RPMI8226 (cell line): ENCODE results near the gene KDM1A.

Experiments
- DNase-seq: peaks from one replicate; pipeline ENCODE4 v3.0.0-alpha.2; 2015

The KDM1A gene

DNA sequence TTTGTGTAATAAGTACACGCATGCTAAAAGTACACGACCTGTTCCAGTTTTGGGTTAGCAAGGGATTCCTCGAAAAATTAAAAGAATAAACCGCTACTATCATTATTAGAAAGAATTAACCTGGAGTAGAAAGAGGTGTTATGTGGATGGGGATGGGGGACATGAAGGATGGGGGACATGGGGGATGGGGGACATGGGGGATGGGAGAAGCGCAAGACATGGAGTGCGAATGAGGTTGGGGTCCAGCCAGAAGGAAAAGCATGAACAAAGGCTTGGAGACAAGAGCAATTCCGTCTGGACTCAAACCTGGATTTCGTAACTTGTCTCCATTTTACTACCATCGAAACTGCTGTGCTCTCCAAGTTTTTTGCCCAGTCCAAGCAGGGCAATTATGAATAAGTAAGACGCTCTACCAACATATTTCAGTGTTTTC, 591 bp upstream of the KDM1A start:
- DNase-seq, result peak; percentile 13

DNA sequence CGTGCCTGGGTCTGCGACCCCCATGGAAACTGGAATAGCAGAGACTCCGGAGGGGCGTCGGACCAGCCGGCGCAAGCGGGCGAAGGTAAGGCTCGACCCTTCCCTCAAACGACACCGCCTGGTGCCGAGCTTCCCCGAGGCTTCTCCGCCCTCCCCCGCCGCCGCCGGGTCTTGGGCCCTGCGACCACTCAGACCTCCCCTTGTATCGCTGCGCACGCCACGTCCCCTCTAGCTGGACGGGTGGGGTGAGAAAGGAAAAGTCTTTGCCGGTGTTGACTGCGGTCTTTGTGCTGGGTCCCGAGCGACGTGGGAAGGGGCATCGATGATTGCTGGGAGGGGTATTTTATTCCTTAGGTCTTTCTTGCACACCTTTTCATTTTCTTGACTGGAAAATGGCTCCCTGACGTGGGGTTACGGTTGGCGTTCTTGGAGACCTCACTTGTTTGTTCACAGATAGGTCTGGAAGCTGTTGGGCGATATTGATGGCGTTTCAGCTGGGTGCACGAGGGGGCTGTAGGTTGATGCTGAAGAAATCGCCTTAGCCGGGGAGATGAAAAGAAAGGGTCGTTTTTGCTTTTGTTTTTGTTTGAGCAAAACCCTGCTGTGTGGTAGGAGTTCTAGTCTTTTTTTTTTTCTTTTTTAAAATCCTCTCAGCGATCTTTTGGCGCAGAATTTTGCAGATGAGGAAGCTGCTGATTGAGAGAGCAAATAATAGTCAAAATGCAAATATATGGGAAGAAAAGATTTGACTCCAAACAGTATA, 776 bp downstream of the KDM1A start:
- peak; percentile 54 for DNase-seq

DNA sequence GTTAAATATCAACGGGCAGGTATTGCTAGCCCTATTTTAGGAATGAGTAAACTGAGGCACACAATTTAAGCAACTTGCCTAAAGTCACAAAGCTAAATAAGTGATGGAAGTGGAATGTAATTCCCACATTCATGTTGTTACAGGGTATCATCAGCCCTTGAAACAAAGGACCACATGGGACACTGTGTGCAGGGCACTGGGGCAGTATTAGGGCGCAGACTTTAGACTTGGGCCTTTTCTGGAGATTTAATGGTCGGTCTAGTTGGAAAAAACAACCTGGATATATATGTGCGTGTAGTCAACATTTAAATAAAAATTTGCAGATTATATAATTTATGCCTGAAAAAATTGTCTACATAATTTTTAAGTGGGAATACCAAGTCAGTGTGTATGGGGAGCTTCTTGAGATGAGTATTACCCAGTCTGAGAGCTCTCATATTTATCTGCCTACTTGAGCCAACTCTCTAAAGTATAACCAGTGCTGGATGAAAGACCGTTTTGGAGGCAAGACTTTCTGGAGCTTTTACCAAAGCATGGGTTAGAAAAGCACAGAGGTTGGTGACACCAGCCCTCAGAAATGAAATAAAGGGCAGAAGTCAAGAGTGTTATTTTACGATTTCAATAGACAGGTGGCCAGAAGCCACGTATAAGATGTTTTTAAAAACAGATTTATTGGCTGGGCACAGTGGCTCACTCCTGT, 1.6 kb downstream of the KDM1A start:
- no peak for DNase-seq

DNA sequence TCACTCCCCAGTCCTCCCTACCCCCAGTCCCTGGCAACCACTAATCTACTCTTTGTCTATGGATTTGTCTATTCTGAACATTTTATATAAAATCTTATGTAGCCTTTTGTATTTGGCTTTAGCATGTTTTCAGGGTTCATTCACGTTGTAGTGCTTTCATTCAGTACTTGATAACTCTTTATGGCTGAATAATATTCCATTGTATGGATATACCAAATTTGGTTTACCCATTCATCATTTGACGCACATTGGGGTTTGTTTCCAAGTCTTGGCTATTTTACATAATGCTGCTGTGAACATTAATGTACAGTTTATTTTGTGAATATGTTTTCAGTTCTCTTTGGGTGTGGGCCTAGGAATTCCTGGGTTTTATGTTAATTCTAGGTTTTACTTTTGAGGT, 2.6 kb downstream of the KDM1A start:
- no peak for DNase-seq

DNA sequence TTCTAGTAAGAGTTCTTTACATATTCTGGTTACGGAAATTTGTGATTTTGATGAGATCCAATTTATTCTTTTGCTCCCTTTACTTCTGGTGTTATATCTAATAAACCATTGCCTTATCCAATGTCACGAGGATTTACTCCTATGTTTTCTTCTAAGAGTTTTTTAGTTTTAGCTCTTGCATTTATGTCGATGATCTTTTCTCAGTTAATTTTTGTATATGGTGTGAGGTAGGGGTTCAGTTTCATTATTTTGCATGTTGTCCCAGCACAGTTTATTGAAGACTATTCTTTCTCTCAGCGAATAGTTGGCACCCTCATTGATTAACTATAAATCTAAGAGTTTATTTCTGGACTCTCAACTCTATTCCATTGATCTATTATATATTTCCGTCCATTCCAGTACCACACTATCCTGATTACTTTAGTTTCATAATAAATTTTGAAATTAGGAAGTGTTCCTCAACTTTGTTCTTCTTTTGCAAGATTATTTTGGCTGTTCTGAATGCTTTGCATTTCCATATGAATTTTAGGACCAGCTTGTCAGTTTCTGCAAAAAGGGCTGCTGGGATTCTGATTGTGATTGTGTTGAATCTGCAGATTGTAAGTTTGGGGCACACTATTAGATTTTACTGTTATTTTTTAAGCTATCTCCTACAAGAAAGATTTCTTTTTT, 4.0 kb downstream of the KDM1A start:
- DNase-seq, result no peak

DNA sequence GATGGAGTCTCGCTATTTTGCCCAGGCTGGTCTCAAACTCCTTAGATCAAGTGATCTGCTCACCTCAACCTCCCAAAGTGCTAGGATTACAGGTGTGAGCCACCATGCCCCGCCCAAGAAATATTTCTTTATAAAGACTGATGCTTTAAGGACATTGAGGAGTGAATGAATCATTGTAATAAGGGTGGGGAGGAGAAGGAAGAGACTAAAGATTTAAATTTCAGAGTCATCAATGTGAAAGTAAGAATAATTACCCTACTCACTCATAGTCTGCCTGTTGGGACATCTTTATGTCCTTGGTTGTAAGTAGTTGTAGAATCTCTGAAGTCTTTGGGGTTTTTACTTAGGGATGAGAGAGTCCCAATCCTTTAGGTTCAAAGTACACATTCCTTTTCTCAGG, 7.3 kb downstream of the KDM1A start:
- no peak for DNase-seq

DNA sequence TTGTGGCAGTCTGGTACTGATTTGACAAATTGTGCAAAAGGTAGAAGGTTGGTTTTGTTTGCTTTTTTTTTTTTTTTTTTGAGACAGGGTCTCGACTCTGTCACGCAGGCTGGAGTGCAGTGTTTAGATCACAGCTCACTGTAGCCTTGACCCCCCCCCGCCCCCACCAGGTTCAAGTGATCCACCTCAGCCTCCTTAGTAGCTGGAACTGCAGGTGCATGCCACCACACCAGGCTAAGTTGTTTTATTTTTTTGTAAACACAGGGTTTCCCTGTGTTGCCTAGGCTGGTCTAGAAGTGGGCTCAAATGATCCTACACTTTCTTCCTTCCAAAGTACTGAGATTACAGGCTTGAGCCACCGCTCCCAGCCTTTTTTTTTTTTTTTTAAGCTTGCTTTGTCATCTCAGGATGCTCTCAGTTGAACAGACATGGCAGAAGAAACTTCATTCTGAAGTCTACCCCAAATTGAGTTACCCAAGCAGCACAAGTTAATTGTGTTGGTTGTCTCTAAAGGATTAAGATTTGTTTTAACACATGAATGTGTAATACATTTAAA, 8.2 kb downstream of the KDM1A start:
- no peak for DNase-seq

DNA sequence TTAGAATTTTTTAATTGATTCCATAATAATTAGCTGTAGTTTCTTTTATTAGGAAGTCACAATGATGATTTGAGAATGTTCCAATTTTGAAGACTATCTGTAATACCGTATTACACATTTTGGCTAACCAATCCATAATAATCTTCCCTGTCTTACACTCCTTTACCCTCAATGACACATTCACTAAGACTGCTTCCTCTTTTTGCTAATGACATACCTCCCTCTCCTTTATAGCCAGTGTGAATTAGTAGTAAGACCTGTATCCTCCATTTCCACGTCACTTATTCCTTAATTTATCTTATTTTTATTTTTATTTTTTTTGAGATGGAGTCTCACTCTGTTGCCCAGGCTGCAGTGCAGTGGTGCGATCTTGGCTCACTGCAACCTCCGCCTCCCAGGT, 10.1 kb downstream of the KDM1A start:
- DNase-seq, result no peak

DNA sequence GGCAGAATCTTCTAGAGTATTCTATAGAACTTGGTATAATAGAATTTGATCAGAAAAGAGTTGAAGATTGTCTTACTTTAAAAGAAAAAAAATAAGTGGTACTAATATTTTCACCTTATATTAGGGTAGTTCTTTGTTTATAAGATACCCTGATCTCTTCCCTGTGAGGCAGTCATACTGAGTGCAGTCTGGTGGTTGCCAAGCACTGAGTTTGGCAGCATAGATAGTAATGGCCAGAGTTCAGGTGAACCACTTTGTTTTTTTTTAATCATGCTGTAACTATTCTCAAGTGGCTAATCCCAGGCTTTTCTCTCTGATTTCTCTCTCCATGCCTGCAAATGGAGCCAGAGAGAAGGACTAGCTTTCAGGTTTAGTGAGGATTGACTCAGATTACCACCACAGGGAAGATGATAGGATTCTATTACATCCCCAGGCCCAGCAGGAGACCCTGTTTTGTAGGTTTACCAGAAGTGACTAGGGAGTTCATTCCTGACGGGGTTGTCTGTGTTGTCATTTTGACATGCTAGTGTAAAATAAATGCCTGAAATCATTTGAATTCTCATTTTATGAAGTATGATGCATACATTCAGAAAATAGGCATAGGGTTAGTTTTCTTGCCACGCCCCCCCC, 16.7 kb downstream of the KDM1A start:
- no peak for DNase-seq

DNA sequence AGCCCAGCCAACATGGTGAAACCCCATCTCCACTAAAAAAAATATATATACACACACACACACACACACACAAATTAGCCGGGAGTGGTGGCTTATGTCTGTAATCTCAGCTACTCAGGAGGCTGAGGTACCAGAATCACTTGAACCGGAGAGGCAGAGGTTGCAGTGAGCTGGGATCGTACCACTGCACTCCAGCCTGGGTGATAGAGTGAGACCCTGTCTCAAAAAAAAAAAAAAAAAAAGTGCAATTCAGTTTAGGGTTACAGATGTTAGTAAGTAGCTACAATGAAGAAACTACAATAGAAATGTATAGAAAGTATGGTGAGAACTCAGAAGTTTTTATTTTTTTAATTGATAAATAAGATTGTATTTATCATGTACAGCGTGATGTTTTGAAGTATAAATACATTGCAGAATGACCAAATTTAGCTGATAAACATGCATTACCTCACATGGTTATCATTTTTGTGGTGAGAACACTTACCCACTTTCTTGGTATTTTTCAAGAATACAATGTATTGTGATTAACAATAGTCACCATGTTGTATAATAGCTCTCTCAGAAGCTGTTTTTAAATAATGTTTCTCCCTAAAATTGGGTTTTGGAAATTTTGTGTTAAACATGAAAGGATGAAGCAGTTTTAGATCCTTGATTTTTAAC, 17.9 kb downstream of the KDM1A start:
- DNase-seq, result no peak

DNA sequence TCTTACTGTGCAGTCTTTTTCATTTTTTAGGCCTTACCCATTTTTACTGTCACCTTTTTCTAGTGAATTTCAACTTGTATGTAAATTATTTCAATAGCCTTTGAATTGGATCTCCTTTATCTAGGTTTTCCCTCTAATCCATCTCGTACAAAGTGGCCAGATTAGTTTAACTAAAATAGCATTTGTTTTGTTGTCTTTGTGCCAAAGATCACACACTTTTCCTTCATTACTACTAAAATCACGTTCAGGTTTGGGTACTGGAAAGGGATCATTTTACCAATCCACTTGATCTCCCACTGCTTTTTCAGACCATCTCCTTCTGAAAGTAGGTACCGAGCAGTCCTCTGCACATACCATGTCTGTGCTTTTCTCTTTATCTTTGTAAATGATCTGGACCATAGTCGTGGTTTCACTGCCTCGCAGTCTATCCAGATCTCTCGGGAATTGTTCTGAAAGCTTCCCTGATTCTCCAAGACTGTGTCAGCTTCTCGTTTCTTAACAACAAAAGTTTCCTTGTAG, 20.1 kb downstream of the KDM1A start:
- no peak for DNase-seq

DNA sequence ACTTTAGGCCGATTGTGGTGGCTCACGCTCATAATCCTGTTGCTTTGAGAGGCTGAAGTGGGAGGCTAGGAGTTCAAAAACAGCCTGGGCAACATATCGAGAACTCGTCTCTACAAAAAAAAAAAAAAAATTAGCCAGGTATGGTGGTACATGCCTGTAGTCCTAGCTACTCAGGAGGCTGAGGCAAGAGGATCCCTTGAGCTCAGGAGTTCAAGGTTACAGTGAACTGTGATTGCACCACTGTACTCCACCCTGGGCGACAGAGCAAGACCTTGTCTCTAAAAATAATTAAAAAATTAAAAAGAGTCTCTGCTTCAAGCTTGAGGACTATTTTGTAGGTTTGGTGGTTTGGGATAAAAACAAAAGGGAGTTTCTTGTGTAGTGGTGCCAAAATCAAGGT, 21.2 kb downstream of the KDM1A start:
- no peak for DNase-seq

DNA sequence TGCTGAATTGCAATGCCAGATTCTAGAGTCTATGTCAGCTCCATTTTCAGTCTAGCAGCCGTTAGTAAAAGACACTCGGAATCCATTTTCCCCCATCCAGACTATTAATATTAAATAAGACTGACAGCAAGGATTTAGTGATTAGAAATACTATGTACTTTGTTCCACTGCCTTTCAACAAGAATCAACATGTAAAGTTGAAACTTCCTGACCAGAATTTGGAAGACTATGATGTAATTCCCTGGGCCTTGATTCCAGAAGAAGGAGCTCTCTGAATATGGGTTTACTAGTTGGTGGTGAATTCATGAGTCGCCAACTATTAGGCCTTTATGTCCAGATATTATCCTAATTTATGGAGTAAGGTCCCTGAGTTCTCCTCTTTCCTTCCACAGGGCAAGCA, 24.8 kb downstream of the KDM1A start:
- DNase-seq, result no peak

DNA sequence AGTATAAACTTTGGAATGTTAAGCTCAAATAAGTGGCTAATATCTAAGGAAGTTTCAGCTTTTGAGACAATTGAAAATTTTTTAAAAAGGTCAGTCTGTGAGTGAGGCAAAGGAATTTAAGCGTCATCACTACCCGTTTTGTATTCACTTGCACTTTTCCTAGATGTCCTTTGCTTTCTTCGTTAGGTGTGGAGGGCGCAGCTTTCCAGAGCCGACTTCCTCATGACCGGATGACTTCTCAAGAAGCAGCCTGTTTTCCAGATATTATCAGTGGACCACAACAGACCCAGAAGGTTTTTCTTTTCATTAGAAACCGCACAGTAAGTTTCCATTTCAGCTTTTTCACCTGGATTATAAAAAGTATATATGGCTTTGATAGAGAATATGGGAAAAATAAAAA, 30.9 kb downstream of the KDM1A start:
- no peak for DNase-seq

DNA sequence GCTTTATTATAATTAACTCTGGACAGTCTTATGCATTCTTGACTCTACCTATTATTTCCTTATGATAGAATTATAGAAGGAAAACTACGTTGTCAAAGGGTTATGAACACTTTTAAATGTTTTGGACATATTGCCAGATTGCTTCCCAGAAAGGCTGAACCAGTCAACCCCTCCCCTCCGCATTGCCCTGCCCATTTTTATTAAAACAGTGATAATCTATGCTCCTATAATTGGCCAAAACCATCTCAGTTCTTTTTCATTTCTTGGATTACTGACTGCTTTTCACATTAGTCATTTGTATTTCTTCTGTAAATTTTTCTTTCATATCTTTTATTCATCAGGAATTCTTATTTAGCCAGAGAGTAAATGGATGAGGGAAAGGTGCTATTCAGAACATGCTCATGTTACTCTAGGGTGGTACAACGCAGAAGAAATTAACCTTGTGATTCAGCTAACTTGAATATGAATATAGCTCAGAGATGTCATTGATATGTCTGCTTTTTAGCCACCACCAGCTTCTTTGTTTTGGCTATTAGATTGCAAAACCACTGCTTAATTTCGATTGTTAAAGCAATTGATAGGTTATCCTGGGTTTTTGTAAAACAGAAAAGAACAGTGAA, 32.1 kb downstream of the KDM1A start:
- DNase-seq, result no peak

DNA sequence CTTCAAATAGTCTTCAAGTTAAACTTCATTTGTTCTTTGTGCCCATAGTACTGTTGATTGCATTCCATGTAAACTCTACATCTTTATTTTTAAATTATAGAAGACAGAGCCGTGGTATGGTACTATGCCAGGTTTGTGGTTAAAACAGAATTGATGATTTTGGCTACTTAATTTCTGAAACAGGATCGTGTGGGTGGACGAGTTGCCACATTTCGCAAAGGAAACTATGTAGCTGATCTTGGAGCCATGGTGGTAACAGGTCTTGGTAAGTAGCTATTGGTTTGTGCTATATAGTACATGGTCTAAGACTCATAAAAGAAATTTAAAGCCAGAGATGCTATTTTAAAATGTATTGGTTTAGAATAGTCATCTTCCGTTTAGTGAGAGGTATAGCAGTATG, 38.0 kb downstream of the KDM1A start:
- DNase-seq, result no peak

DNA sequence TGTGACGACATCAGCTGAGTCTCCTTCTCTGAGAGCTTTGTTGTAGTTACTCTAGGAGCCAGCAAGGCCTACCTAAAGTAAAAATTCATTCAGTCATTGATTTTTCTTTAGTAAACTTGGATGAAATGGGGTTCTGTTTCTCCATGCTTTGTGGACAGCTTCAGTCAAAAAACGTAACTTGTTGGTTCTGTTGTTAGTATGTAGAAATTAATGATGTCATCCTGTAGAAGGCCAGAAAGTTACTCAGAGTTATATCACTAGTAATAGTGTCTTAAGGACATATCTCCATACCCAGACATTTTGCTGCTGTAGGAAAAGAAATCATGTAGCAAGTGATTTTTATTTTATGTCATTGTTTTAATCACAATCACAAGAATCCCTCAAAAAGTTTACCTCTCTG, 43.0 kb downstream of the KDM1A start:
- DNase-seq, result no peak

DNA sequence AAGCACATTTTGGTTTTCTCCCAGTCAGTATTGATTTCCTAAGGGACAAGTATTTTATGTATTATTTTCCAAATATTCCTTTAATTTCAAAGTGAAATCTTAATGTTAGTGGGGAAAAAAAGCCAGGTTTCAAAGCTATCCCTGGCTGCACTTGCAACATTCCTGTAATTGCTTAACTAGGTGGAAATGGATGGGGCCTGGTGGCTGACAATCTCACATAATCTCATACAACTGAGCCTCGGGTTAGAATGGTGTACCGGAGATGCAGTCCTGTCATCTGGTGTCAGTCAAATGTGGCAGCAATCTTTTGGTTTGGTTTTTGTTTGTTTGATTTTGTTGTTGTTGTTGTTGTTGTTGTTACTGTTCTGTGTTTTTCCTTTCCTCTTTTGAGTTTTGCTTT, 46.1 kb downstream of the KDM1A start:
- no peak for DNase-seq

DNA sequence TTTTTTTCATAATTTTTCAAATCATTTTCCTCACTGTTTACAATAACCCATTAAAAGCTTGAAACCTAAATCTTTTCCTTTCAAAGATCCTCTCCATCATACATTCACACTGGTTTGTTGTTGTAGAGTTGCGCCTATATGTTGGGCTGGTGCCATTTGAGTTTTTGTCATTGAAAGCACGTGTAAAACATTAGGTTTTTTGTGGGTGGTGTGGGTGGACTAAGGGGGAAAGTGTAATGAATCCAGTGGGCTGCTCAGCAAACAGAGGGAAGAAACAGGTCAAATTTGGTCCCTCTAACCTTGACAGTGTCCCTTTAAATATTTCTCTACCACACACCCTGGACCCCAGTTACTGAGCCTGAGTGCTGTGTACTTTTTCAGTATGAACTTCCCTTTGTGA, 46.8 kb downstream of the KDM1A start:
- DNase-seq, result no peak

DNA sequence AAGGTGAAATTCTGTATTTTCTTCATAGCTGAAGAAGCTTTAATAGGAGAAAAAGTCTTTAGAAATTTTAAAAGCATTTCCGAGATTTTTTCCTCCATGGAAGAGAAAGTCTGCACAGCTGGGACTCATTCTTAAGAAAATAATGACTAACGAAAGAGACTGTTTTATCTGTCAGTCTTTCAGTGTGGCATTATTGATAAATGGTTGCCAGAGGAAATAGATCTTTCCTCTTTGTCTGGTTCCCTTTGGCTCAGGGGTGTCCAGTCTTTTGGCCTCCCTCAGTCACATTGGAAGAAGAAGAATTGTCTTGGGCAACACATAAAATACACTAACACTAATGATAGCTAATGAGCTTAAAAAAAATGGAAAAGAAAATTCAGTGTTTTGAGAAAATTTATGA, 49.9 kb downstream of the KDM1A start:
- no peak for DNase-seq

DNA sequence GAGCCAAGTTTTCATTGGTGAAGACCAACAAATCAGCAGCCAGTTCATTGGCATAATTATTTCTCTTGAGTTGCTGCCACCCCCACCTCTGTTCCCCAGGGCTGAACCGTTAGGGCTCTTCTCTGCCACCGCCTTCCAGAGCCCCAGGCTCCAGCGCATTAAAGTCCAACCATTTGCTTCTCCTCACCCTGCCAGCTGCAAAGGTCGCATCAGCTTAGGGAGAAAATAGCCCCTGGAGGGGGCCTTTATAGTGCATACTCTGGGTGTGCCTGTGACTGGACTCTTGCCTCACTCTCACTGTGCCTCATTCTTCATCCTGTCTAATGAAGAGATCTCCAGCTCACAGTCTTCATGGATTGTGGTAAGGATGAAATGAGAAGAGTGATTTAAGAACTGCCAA, 50.4 kb downstream of the KDM1A start:
- no peak for DNase-seq

DNA sequence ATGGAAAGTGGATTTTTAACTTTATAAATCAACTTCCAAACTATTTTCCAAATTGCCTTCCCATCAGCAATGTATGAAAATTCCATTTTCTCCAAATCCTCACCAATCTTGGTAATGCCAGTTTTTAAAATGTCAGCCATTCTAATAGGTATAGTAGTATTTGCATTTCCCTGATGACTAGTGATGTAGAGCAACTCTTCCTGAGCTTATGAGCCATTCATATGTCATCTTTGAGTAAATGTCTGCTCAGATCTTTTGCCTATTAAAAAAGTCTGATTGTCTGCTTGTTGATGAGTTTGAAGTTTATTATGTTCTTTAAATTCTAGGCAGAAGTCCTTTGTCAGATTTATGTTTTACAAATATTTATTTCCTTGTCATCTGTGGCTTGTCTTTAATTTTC, 54.7 kb downstream of the KDM1A start:
- no peak for DNase-seq
